Testis (tissue), 2 donors: ENCODE data around the gene RNF31.
"Not testable (repeated sequence)": the region's sequence is repeated elsewhere in the genome, so short reads cannot be mapped to it uniquely, and the experiment has no call there.

ENCODE experiments used
- POLR2A ChIP-seq: fragments of 450-650 bp; IDR thresholded peaks from one replicate; pipeline ENCODE4 v1.6.1; 2017; ENCODE audit warnings: antibody characterized with exemption, mild to moderate bottlenecking, moderate library complexity
- TF ChIP-seq, protein P1 (sequence below), 3 experiments: fragments of 450-650 bp in 2 of 3; fragments of 200-600 bp in 1 of 3; sonication (generic) in 1 of 3; IDR thresholded peaks; one replicate each; pipeline ENCODE4 v1.5.1; 2016 to 2019; ENCODE audit warnings: antibody characterized with exemption in 3 of 3, mild to moderate bottlenecking in 2 of 3, moderate library complexity in 1 of 3

DNA sequence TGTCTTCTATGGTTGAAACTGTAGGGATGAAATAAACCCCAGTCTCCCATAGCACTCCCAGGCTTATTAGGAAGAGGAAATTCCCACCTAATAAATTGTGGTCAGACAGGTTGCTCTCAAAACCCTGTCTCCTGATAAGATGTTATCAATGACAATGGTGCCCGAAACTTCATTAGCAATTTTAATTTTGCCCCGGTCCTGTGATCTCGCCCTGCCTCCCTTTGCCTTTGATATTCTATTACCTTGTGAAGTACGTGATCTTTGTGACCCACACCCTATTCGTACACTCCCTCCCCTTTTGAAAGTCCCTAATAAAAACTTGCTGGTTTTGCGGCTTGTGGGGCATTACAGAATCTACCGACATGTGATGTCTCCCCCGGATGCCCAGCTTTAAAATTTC lies 55.2 kb downstream of the RNF31 start:
- TF ChIP-seq, protein P1, sequence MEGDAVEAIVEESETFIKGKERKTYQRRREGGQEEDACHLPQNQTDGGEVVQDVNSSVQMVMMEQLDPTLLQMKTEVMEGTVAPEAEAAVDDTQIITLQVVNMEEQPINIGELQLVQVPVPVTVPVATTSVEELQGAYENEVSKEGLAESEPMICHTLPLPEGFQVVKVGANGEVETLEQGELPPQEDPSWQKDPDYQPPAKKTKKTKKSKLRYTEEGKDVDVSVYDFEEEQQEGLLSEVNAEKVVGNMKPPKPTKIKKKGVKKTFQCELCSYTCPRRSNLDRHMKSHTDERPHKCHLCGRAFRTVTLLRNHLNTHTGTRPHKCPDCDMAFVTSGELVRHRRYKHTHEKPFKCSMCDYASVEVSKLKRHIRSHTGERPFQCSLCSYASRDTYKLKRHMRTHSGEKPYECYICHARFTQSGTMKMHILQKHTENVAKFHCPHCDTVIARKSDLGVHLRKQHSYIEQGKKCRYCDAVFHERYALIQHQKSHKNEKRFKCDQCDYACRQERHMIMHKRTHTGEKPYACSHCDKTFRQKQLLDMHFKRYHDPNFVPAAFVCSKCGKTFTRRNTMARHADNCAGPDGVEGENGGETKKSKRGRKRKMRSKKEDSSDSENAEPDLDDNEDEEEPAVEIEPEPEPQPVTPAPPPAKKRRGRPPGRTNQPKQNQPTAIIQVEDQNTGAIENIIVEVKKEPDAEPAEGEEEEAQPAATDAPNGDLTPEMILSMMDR (IDR thresholded peaks at IDR 0.05): not testable (repeated sequence)
- TF ChIP-seq POLR2A: not testable (repeated sequence)
